NCI-H2227 (cell line): ENCODE results near the gene LRRC28.
A peak's percentile ranks its signal among the peaks of the same experiment; 100 is the strongest.
"Not testable (repeated sequence)": the region's sequence is repeated elsewhere in the genome, so short reads cannot be mapped to it uniquely, and the experiment has no call there.

Experiments
- DNase-seq: peaks from one replicate; lab custom pipeline; 2025; ENCODE audit not compliant: unreplicated experiment; lab: John Stamatoyannopoulos, UW

Gene LRRC28

GRCh38 chr15:99250857-99251841 is at the start of gene LRRC28:
Gene LRRC28 (plus strand): TSS chr15:99251481. CDS start chr15:99255958, 4,477 bp downstream.
- DNase-seq: peak; percentile 97

GRCh38 chr15:99202176-99202552 is 49.1 kb upstream of the LRRC28 start:
- DNase-seq: no peak

GRCh38 chr15:99207672-99208071 is 43.6 kb upstream of the LRRC28 start:
- DNase-seq: no peak

- no peak for DNase-seq
Measured at GRCh38 chr15:99209326-99209725, 42.0 kb upstream of the LRRC28 start.

- no peak for DNase-seq
Measured at GRCh38 chr15:99210334-99210733, 40.9 kb upstream of the LRRC28 start.

GRCh38 chr15:99211926-99212325 is 39.4 kb upstream of the LRRC28 start:
- DNase-seq: no peak

- no peak for DNase-seq
Measured at GRCh38 chr15:99212406-99212805, 38.9 kb upstream of the LRRC28 start.

- DNase-seq: peak; percentile 60
Measured at GRCh38 chr15:99213187-99213811, 38.0 kb upstream of the LRRC28 start.

- no peak for DNase-seq
Measured at GRCh38 chr15:99224372-99225214, 26.7 kb upstream of the LRRC28 start.

GRCh38 chr15:99226802-99227201 is 24.5 kb upstream of the LRRC28 start:
- DNase-seq: no peak

GRCh38 chr15:99228120-99228770 is 23.0 kb upstream of the LRRC28 start:
- DNase-seq: no peak

GRCh38 chr15:99230867-99231266 is 20.4 kb upstream of the LRRC28 start:
- no peak for DNase-seq

GRCh38 chr15:99232740-99233139 is 18.5 kb upstream of the LRRC28 start:
- no peak for DNase-seq

- DNase-seq: not testable (repeated sequence)
Measured at GRCh38 chr15:99234160-99234559, 17.1 kb upstream of the LRRC28 start.

GRCh38 chr15:99238849-99239248 is 12.4 kb upstream of the LRRC28 start:
- no peak for DNase-seq

- no peak for DNase-seq
Measured at GRCh38 chr15:99239545-99240198, 11.6 kb upstream of the LRRC28 start.

- no peak for DNase-seq
Measured at GRCh38 chr15:99241752-99242151, 9.5 kb upstream of the LRRC28 start.

- no peak for DNase-seq
Measured at GRCh38 chr15:99244306-99244705, 7.0 kb upstream of the LRRC28 start.

GRCh38 chr15:99247062-99247461 is 4.2 kb upstream of the LRRC28 start:
- no peak for DNase-seq

GRCh38 chr15:99248000-99248715 is 3.1 kb upstream of the LRRC28 start:
- DNase-seq: no peak
